ENCODE data around the gene UGT1A5. TPM values are rescaled to one million over a fixed set of nuclear protein-coding genes. Genes with fewer than 3 reads are reported as not detected.

Gene UGT1A5
- total and polyA plus RNA-seq, 8 donors = not detected

- 60% methylated on average over 8 to 9 of the region's 9 CpGs for WGBS, 2 donors
- DNase-seq (no peak), ATAC-seq (no peak), FAIRE-seq (no peak)
- H3K9me3 ChIP-seq = no peaks in the 10 kb centered on the region
- no peaks in the 10 kb centered on the region for H3K36me3 ChIP-seq
- no peaks in the 10 kb centered on the region for H3K27me3 ChIP-seq
- intact Hi-C loops (cut with DNase I) = no loop called here
- no peak overlapping the region for H3K27ac ChIP-seq
- TF ChIP-seq CTCF (IDR thresholded peaks at IDR 0.05) = no peak
- no peak overlapping the region for H3K4me3 ChIP-seq
- H3K4me1 ChIP-seq = no peaks in the 10 kb centered on the region
These were observed 79.2 kb downstream of the UGT1A5 start for GRCh38 chr2:233791883-233792329.

- no peak for DNase-seq
- Histone ChIP-seq H3K36me3 (no peaks in the 10 kb centered on the region), H3K4me1 (no peaks in the 10 kb centered on the region), H3K9me3 (no peaks in the 10 kb centered on the region), H3K27me3 (no peaks in the 10 kb centered on the region), H3K4me3 (no peak overlapping the region), H3K27ac (no peak overlapping the region)
- no peak for TF ChIP-seq CTCF (IDR thresholded peaks at IDR 0.05)
- 75 to 91% methylated on average over 7 of the region's 7 CpGs for WGBS, 2 donors
- FAIRE-seq = no peak
- no peak for ATAC-seq
- intact Hi-C loops (cut with DNase I) = no loop called here
These were observed 80.0 kb downstream of the UGT1A5 start for GRCh38 chr2:233792720-233793119.

GRCh38 chr2:233793465-233794127 is 80.9 kb downstream of the UGT1A5 start:
- no peaks in the 10 kb centered on the region for H3K36me3 ChIP-seq
- H3K4me3 ChIP-seq = no peak overlapping the region
- ATAC-seq (no peak), DNase-seq (peak in 1 of 6 donors; percentile 24), FAIRE-seq (no peak)
- H3K27me3 ChIP-seq = no peaks in the 10 kb centered on the region
- intact Hi-C loops (cut with DNase I) = no loop called here
- no peaks in the 10 kb centered on the region for H3K9me3 ChIP-seq
- no peaks in the 10 kb centered on the region for H3K4me1 ChIP-seq
- no peak overlapping the region for H3K27ac ChIP-seq
- no peak for TF ChIP-seq CTCF (IDR thresholded peaks at IDR 0.05)
- WGBS, 2 donors = 72 to 79% methylated on average over 18 of the region's 18 CpGs

GRCh38 chr2:233794128-233794658 is 81.5 kb downstream of the UGT1A5 start:
- Histone ChIP-seq H3K9me3 (no peaks in the 10 kb centered on the region), H3K36me3 (no peaks in the 10 kb centered on the region), H3K4me1 (no peaks in the 10 kb centered on the region), H3K27ac (no peak overlapping the region), H3K27me3 (no peaks in the 10 kb centered on the region), H3K4me3 (no peak overlapping the region)
- TF ChIP-seq CTCF (IDR thresholded peaks at IDR 0.05) = no peak
- intact Hi-C loops (cut with DNase I) = no loop called here
- DNase-seq (peak in 1 of 6 donors; percentile 21), FAIRE-seq (no peak), ATAC-seq (no peak)
- 59 to 66% methylated on average over 17 of the region's 17 CpGs for WGBS, 2 donors

- Histone ChIP-seq H3K4me3 (no peak overlapping the region), H3K27me3 (no peaks in the 10 kb centered on the region), H3K4me1 (no peaks in the 10 kb centered on the region), H3K36me3 (no peaks in the 10 kb centered on the region), H3K9me3 (no peaks in the 10 kb centered on the region), H3K27ac (no peak overlapping the region)
- WGBS, 2 donors = 89 to 90% methylated on average over 13 of the region's 13 CpGs
- TF ChIP-seq CTCF (IDR thresholded peaks at IDR 0.05) = no peak
- FAIRE-seq (no peak), ATAC-seq (no peak), DNase-seq (peak in 1 of 6 donors; percentile 37)
- intact Hi-C loops (cut with DNase I) = no loop called here
These were observed 83.0 kb downstream of the UGT1A5 start for GRCh38 chr2:233795735-233796171.

Data from pancreas (tissue), 10 donors.